Keratinocyte (primary cell): Measurements from ENCODE around the gene PTK6. TPM values are rescaled to one million over a fixed set of nuclear protein-coding genes. Genes with fewer than 3 reads are reported as not detected.
A peak's percentile ranks its signal among the peaks of the same experiment; 100 is the strongest.

Source experiments
- DNase-seq: peaks from one replicate; pipeline ENCODE4 v3.0.0-alpha.2; 2011; ENCODE audit warnings: low read depth, missing footprints, low spot score
- FAIRE-seq: peaks from 2 replicates; lab custom pipeline; 2011; peaks lifted over from hg19 to GRCh38; lab: Jason Lieb, UNC
- H2AFZ ChIP-seq: 2 replicates; pipeline ENCODE4 v1.6.0; 2012; ENCODE audit warnings: low read length, control low read depth, inconsistent platforms; ENCODE audit not compliant: control insufficient read depth
- H3K27ac ChIP-seq: 2 replicates; pipeline ENCODE4 v1.5.1; 2011; ENCODE audit warnings: low read length; ENCODE audit not compliant: control insufficient read depth, insufficient read depth
- H3K27me3 ChIP-seq: 3 replicates; pipeline ENCODE4 v1.6.0; 2011; ENCODE audit warnings: low read length; ENCODE audit not compliant: control insufficient read depth, insufficient read depth; ENCODE audit errors: extremely low read depth
- H3K36me3 ChIP-seq, 2 experiments: 2 replicates in 1 of 2; 3 replicates in 1 of 2; pipeline ENCODE4 v1.5.1; 2011; ENCODE audit warnings: low read length in 2 of 2, mild to moderate bottlenecking in 1 of 2; ENCODE audit not compliant: control insufficient read depth in 2 of 2, insufficient read depth in 2 of 2; ENCODE audit errors: extremely low read depth in 1 of 2
- H3K4me1 ChIP-seq: 3 replicates; pipeline ENCODE4 v1.5.1; 2011; ENCODE audit warnings: low read length; ENCODE audit not compliant: control insufficient read depth, insufficient read depth; ENCODE audit errors: extremely low read depth
- H3K4me2 ChIP-seq: 3 replicates; pipeline ENCODE4 v1.6.0; 2011; ENCODE audit warnings: low read depth, low read length; ENCODE audit not compliant: control insufficient read depth, insufficient read depth; ENCODE audit errors: extremely low read depth
- H3K4me3 ChIP-seq, 3 experiments: fragments of 200-600 bp in 1 of 3; sonication (generic) in 1 of 3; 2 replicates in 2 of 3; 3 replicates in 1 of 3; pipeline ENCODE4 v1.5.1; 2011 to 2016; ENCODE audit warnings: low read length in 3 of 3, mild to moderate bottlenecking in 3 of 3, control low read depth in 2 of 3, inconsistent platforms in 1 of 3, low read depth in 1 of 3, mixed read lengths in 1 of 3, mixed run types in 1 of 3, moderate library complexity in 1 of 3; ENCODE audit not compliant: control insufficient read depth in 2 of 3, insufficient read depth in 2 of 3; ENCODE audit errors: extremely low read depth in 1 of 3
- H3K79me2 ChIP-seq: 2 replicates; pipeline ENCODE4 v1.6.0; 2012; ENCODE audit warnings: low read length; ENCODE audit not compliant: control insufficient read depth, insufficient read depth
- H3K9ac ChIP-seq: 3 replicates; pipeline ENCODE4 v1.6.0; 2011; ENCODE audit warnings: low read length; ENCODE audit not compliant: control insufficient read depth, insufficient read depth; ENCODE audit errors: extremely low read depth
- H3K9me1 ChIP-seq: 3 replicates; pipeline ENCODE4 v1.6.0; 2011; ENCODE audit warnings: low read length; ENCODE audit not compliant: control insufficient read depth, insufficient read depth; ENCODE audit errors: extremely low read depth
- H3K9me3 ChIP-seq: 2 replicates; pipeline ENCODE4 v1.5.1; 2012; ENCODE audit warnings: low read depth, low read length; ENCODE audit not compliant: control insufficient read depth
- H4K20me1 ChIP-seq: 3 replicates; pipeline ENCODE4 v1.6.0; 2011; ENCODE audit warnings: low read length; ENCODE audit not compliant: control insufficient read depth, insufficient read depth; ENCODE audit errors: extremely low read depth
- CTCF ChIP-seq, 3 experiments: IDR thresholded peaks in 1 of 3; conservative IDR thresholded peaks in 1 of 3; optimal IDR thresholded peaks in 1 of 3; 2 replicates in 2 of 3; 3 replicates in 1 of 3; pipeline versions ENCODE3 to v1.5.1; 2011; ENCODE audit warnings: low read length in 3 of 3, mild to moderate bottlenecking in 3 of 3, moderate library complexity in 2 of 3, control low read depth in 1 of 3, inconsistent platforms in 1 of 3; ENCODE audit not compliant: insufficient read depth in 2 of 3; ENCODE audit errors: extremely low read depth in 1 of 3
- EZH2 ChIP-seq: IDR thresholded peaks from one replicate; pipeline ENCODE4 v1.6.1; 2012; ENCODE audit warnings: inconsistent platforms, mild to moderate bottlenecking, low read length, moderate library complexity
- dilution Hi-C: fragments of 300-500 bp; cut with MboI; formaldehyde crosslinking; loops from one replicate; pipeline ENCODE4 v1.7.0; 2020; ENCODE audit warnings: low sequenced_read_pairs; ENCODE audit not compliant: extremely low pct_ligation_motif_present
- polyA plus RNA-seq, 5 experiments: library from polyadenylated mRNA; depleted of rRNA in 3 of 5; stranded (reverse) in 3 of 5; stranded (forward) in 1 of 5; unstranded in 1 of 5; fragments of >200 nt; gene quantifications; 1 replicate in 1 of 5; 2 replicates in 3 of 5; 3 replicates in 1 of 5; pipeline versions ENCODE4 v1.2.1 to v1.2.3, GENCODE V29; 2011 to 2012; ENCODE audit warnings: missing spikeins in 2 of 5, low read depth in 1 of 5, low replicate concordance in 1 of 5

PTK6 gene
- polyA plus RNA-seq, 1 donor (not counting 4 experiments of a cell fraction or from before 2014, with no cell fraction given) = 28.5 TPM

- DNase-seq = no peak
- H3K79me2 ChIP-seq = peaks cover 20% of the 10 kb centered on the region
- no peak overlapping the region for H2AFZ ChIP-seq
- H3K27ac ChIP-seq = no peak overlapping the region
- FAIRE-seq = no peak
- H3K4me1 ChIP-seq = peaks cover 10% of the 10 kb centered on the region
- H4K20me1 ChIP-seq = peaks cover 16% of the 10 kb centered on the region
- H3K4me3 ChIP-seq = peak overlapping the region; percentile 26 to 96 (median 72)
- H3K27me3 ChIP-seq = no peaks in the 10 kb centered on the region
- H3K36me3 ChIP-seq = peaks cover 11 to 19% of the 10 kb centered on the region in 2 experiments
- H3K4me2 ChIP-seq = peak overlapping the region; percentile 53
- no peaks in the 10 kb centered on the region for H3K9me1 ChIP-seq
- peak overlapping the region; percentile 4 for H3K9ac ChIP-seq
- H3K9me3 ChIP-seq = peaks cover 6% of the 10 kb centered on the region
- no peak for TF ChIP-seq EZH2
- TF ChIP-seq CTCF (optimal IDR thresholded peaks at IDR 0.05 in 1 of 3, IDR thresholded peaks at IDR 0.05 in 1 of 3, conservative IDR thresholded peaks at IDR 0.05 in 1 of 3; ENCODE audit: extremely low read depth in 1 of 3, insufficient read depth in 2 of 3, low read length in 3 of 3) = no peak
- dilution Hi-C loops = no loop called here
Measured at GRCh38 chr20:63522091-63522868, 14.9 kb downstream of the PTK6 start.

GRCh38 chr20:63521602-63522001, 15.6 kb downstream of the PTK6 start:
- H4K20me1 ChIP-seq = peaks cover 16% of the 10 kb centered on the region
- FAIRE-seq (no peak), DNase-seq (no peak)
- peak overlapping the region; percentile 52 for H3K27ac ChIP-seq
- peak overlapping the region; percentile 76 for H3K4me2 ChIP-seq
- TF ChIP-seq CTCF (optimal IDR thresholded peaks at IDR 0.05 in 1 of 3, IDR thresholded peaks at IDR 0.05 in 1 of 3, conservative IDR thresholded peaks at IDR 0.05 in 1 of 3; ENCODE audit: extremely low read depth in 1 of 3, insufficient read depth in 2 of 3, low read length in 3 of 3) = no peak
- no peak for TF ChIP-seq EZH2
- no peaks in the 10 kb centered on the region for H3K9me1 ChIP-seq
- peaks cover 10% of the 10 kb centered on the region for H3K4me1 ChIP-seq
- peaks cover 6% of the 10 kb centered on the region for H3K9me3 ChIP-seq
- peaks cover 11 to 19% of the 10 kb centered on the region in 2 experiments for H3K36me3 ChIP-seq
- H3K27me3 ChIP-seq = no peaks in the 10 kb centered on the region
- no peak overlapping the region for H2AFZ ChIP-seq
- dilution Hi-C loops = no loop called here
- peaks cover 20% of the 10 kb centered on the region for H3K79me2 ChIP-seq
- peak overlapping the region; percentile 86 for H3K9ac ChIP-seq
- peak overlapping the region; percentile 72 to 96 (median 79) for H3K4me3 ChIP-seq
